Vagina (tissue), 2 donors: ENCODE measurements around the gene ARHGEF4.

ENCODE experiments used
- CTCF ChIP-seq, 3 experiments: fragments of 450-650 bp in 2 of 3; fragments of 200-600 bp in 1 of 3; sonication (generic) in 1 of 3; IDR thresholded peaks; one replicate each; pipeline ENCODE4 v1.5.1; 2017 to 2019; ENCODE audit warnings: antibody characterized with exemption in 3 of 3, mild to moderate bottlenecking in 2 of 3, moderate library complexity in 2 of 3
- POLR2AphosphoS5 ChIP-seq, 2 donors: sonication (generic); formaldehyde crosslinking; IDR thresholded peaks; one replicate each; pipeline ENCODE4 v1.9.0; 2017; ENCODE audit warnings: antibody characterized with exemption in 2 of 2, mild to moderate bottlenecking in 2 of 2, low read depth in 1 of 2; ENCODE audit not compliant: insufficient read depth in 1 of 2

- TF ChIP-seq CTCF (IDR thresholded peaks at IDR 0.05) (no peak), POLR2AphosphoS5 (IDR thresholded peaks at IDR 0.05; ENCODE audit: insufficient read depth in 1 of 2, low read depth in 1 of 2) (no peak)
Measured at GRCh38 chr2:131038258-131039100, 201.8 kb downstream of the ARHGEF4 start.
